ENCODE measurements around the gene LRRC56. TPM values are rescaled to one million over a fixed set of nuclear protein-coding genes. Genes with fewer than 3 reads are reported as not detected.

LRRC56 gene
- total RNA-seq, 4 donors from 2014 or later, result 1.5 to 2.7 (median 1.8) TPM

DNA sequence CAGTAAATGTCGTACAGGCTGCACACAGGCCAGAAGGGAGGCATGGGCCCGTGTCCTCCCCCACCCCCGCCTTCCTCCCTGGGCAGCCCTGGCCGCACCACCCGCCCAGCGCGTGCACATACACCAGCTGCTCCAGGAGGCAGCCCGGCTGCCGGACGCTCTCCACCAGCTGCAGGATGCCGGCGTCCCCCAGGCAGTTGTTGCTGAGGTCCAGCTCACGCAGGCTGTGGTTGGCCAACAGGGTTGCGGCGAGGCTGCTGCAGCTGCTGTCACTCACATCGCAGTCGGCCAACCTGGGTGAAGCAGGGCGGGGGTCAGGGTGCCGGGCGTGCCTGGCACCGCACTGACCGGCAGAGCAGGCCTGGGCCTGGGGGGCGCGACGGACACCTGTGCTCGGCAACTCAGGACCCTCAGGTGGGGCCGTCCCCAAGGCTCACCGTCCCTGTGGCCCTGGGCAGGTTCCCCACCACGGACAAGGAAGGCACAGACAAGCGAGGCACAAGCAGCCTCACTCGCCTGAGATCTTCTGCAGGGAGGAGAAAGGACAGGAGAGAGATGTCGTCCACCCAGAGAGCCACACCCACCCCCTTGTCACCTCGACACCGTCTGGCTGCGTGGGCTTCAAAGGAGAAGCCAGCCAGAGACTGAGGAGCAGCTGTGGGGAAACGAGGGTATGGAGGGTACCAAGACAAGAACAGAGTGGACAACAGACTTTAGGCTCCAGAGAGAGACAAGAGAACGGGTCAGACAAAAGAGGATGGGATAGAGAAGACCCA is 42.4 kb upstream of the LRRC56 start:
- no peak overlapping the region for H3K4me3 ChIP-seq (ENCODE audit: low read depth, poor library complexity, severe bottlenecking)
- 79 to 82% methylated on average over 30 to 33 of the region's 37 CpGs for WGBS, 2 donors
- no peak for DNase-seq (ENCODE audit: low spot score in 2 of 2)
- intact Hi-C loops (cut with DNase I; ENCODE audit: low total_unique reads), result no loop called here
- TF ChIP-seq, protein P1, sequence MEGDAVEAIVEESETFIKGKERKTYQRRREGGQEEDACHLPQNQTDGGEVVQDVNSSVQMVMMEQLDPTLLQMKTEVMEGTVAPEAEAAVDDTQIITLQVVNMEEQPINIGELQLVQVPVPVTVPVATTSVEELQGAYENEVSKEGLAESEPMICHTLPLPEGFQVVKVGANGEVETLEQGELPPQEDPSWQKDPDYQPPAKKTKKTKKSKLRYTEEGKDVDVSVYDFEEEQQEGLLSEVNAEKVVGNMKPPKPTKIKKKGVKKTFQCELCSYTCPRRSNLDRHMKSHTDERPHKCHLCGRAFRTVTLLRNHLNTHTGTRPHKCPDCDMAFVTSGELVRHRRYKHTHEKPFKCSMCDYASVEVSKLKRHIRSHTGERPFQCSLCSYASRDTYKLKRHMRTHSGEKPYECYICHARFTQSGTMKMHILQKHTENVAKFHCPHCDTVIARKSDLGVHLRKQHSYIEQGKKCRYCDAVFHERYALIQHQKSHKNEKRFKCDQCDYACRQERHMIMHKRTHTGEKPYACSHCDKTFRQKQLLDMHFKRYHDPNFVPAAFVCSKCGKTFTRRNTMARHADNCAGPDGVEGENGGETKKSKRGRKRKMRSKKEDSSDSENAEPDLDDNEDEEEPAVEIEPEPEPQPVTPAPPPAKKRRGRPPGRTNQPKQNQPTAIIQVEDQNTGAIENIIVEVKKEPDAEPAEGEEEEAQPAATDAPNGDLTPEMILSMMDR (IDR thresholded peaks at IDR 0.05), result no peak
- no peak for TF ChIP-seq POLR2A (IDR thresholded peaks at IDR 0.05)

DNA sequence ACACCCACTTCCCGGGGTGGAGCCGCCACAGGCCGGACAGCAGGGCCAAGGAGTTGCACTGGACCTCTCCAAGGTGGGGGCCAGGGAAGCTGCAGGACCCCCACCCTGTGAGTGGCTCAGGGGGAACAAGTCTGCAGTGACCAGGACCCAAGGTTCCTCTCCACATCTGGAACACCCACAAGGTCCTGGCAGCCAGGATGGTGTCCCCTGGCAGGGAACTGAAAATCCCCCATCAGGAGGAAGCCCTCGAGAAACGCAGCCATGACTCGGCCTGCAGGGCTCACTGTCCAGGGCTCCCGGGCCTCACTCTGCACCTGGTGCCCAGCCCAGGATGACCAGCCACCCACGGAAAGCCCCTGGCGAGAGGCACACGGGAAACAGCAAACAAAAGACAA is 41.8 kb upstream of the LRRC56 start:
- no peak for DNase-seq (ENCODE audit: low spot score in 2 of 2)
- TF ChIP-seq POLR2A (IDR thresholded peaks at IDR 0.05), result no peak
- TF ChIP-seq, protein P1 (IDR thresholded peaks at IDR 0.05), result no peak
- no peak overlapping the region for H3K4me3 ChIP-seq (ENCODE audit: low read depth, poor library complexity, severe bottlenecking)
- 63 to 66% methylated on average over 10 of the region's 10 CpGs for WGBS, 2 donors
- intact Hi-C loops (cut with DNase I; ENCODE audit: low total_unique reads), result no loop called here

DNA sequence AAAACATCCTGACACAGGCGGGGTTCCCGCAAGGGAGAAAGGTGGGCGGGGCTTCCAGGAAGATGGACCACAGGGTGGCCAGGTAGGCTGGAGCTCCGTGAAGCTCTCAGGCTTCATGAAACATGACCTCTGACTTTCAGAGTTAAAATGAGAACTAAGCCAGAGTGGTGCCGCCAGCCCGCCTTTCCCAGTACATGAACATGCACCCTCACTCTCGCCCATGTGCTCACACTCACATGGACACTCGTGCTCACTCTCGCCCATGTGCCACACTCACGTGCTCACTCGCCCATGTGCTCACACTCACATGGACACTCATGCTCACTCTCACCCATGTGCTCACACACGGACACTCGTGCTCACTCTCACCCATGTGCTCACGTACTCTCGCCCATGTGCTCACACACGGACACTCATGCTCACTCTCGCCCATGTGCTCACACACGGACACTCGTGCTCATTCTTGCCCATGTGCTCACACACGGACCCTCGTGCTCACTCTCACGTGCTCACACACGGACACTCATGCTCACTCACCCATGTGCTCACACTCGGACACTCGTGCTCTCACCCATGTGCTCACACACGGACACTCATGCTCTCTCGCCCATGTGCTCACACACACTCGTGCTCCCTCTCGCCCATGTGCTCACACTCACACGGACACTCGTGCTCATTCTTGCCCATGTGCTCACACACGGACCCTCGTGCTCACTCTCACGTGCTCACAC is 40.3 kb upstream of the LRRC56 start:
- intact Hi-C loops (cut with DNase I; ENCODE audit: low total_unique reads), result no loop called here
- DNase-seq (ENCODE audit: low spot score in 2 of 2), result no peak
- H3K4me3 ChIP-seq (ENCODE audit: low read depth, poor library complexity, severe bottlenecking), result no peak overlapping the region
- TF ChIP-seq POLR2A (IDR thresholded peaks at IDR 0.05), result no peak
- WGBS, 2 donors, result 94 to 95% methylated on average over 34 of the region's 34 CpGs

GRCh38 chr11:497565-498296 is 39.6 kb upstream of the LRRC56 start:
- intact Hi-C loops (cut with DNase I; ENCODE audit: low total_unique reads), result no loop called here
- no peak overlapping the region for H3K4me3 ChIP-seq (ENCODE audit: low read depth, poor library complexity, severe bottlenecking)
- WGBS, 2 donors, result 96 to 97% methylated on average over 30 to 31 of the region's 31 CpGs
- TF ChIP-seq POLR2A (IDR thresholded peaks at IDR 0.05), result no peak
- TF ChIP-seq, protein P1 (IDR thresholded peaks at IDR 0.05), result no peak
- no peak for DNase-seq (ENCODE audit: low spot score in 2 of 2)

- peak in 1 of 2 donors; percentile 82 for DNase-seq (ENCODE audit: low spot score in 2 of 2)
- TF ChIP-seq, protein P1 (IDR thresholded peaks at IDR 0.05), result no peak
- TF ChIP-seq POLR2A (IDR thresholded peaks at IDR 0.05), result no peak
- H3K4me3 ChIP-seq (ENCODE audit: low read depth, poor library complexity, severe bottlenecking), result no peak overlapping the region
- intact Hi-C loops (cut with DNase I; ENCODE audit: low total_unique reads), result no loop called here
- WGBS, 2 donors, result 91 to 93% methylated on average over 13 to 20 of the region's 39 CpGs
Measured at GRCh38 chr11:498297-499181, 38.8 kb upstream of the LRRC56 start.

Measured in lower leg skin (tissue), 4 donors.